Fibroblast of skin of abdomen (primary cell): ENCODE results near the gene DENR. TPM values are rescaled to one million over a fixed set of nuclear protein-coding genes. Genes with fewer than 3 reads are reported as not detected.
"Not testable (repeated sequence)": the region's sequence is repeated elsewhere in the genome, so short reads cannot be mapped to it uniquely, and the experiment has no call there.

Experiments
- DNase-seq: peaks from one replicate; pipeline ENCODE4 v3.0.0-alpha.2; 2013
- polyA plus RNA-seq, 2 experiments: library from polyadenylated mRNA; unstranded; fragments of 120-200 nt; gene quantifications; one replicate each; pipeline ENCODE4 v1.2.1, GENCODE V29; 2013; ENCODE audit not compliant: insufficient read length in 2 of 2

DENR gene, protein sequence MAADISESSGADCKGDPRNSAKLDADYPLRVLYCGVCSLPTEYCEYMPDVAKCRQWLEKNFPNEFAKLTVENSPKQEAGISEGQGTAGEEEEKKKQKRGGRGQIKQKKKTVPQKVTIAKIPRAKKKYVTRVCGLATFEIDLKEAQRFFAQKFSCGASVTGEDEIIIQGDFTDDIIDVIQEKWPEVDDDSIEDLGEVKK
- polyA plus RNA-seq (2013, experiment 1 of 2; ENCODE audit: insufficient read length): 82.2 TPM
- 76.2 TPM for polyA plus RNA-seq (2013, experiment 2 of 2; ENCODE audit: insufficient read length)

GRCh38 chr12:122752464-122753318, at the start of gene DENR:
TSS of gene DENR (plus strand) at chr12:122752824. CDS start at chr12:122753702, 878 bp downstream.
- peak; percentile 97 for DNase-seq

DNA sequence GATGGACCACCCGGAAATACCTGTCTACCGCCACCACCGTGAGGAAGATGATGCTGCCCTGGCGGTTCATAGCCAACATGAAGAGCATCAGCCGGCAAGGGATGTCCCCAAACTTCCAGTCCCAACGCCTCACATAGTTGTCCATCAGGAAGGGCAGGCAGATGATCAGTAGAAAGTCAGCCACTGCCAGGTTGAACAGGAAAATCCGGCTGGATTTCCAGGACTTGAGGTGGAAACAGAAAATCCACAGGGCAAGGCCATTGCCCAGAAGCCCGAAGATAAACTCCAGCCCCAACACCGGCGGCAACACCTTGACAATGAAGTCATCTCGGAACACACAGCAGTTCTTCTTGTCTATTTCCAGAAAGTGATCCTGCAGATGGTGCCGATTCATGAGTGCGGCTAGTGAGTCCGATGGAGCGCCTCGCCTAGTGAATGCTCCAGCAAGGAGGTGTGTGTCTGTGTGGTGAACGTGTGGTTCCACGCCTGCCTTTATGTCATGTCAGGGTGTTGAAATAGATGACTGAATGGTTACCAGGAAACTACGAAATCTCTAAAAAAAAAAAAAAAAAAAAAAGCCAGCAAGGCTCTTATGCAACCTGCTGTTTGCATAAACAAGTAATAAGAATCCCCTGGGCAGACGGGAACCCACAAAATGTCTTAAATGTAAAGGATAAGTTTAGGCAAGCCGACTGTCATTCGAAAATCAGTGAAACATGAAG, 49.6 kb upstream of the DENR start, which contains the start of gene HCAR2:
HCAR2 (minus strand) TSS at position 468 of the 722 bp plus-strand sequence; CDS start at position 394, 74 bp downstream.
- not testable (repeated sequence) for DNase-seq

- DNase-seq: not testable (repeated sequence)
These were observed 48.8 kb upstream of the DENR start for GRCh38 chr12:122703841-122704240.

DNA sequence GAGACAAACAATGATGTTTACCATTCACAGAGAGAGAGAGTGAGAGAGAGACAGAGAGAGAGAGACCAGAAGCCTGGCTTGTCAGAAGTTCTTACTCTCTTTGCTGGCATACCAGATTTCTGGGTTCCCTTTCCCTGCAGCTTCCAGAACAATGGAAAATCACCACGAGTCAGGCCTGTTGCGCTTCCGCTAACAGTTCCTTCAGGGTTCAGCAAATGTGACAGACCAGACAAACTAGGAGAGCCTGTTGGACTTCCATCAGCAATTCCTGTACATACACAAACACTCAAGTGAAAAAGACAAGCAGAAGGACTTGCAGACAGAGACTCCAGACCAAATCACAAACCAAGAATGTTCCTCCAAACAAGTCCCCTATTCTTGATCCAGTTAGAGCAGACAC, 43.3 kb upstream of the DENR start:
- DNase-seq: not testable (repeated sequence)

- not testable (repeated sequence) for DNase-seq
These were observed 42.3 kb upstream of the DENR start for GRCh38 chr12:122710341-122710740.

- DNase-seq: not testable (repeated sequence)
These were observed 41.4 kb upstream of the DENR start for GRCh38 chr12:122711266-122711665.

GRCh38 chr12:122713491-122714188, 39.0 kb upstream of the DENR start:
- DNase-seq: not testable (repeated sequence)

- DNase-seq: peak; percentile 20
These were observed 37.4 kb upstream of the DENR start for GRCh38 chr12:122715211-122715610.

- DNase-seq: not testable (repeated sequence)
These were observed 36.0 kb upstream of the DENR start, which contains the start of gene HCAR3 for GRCh38 chr12:122716658-122717057. TSS of gene HCAR3 (minus strand) at chr12:122716811. CDS start at chr12:122716737, 74 bp downstream.

DNA sequence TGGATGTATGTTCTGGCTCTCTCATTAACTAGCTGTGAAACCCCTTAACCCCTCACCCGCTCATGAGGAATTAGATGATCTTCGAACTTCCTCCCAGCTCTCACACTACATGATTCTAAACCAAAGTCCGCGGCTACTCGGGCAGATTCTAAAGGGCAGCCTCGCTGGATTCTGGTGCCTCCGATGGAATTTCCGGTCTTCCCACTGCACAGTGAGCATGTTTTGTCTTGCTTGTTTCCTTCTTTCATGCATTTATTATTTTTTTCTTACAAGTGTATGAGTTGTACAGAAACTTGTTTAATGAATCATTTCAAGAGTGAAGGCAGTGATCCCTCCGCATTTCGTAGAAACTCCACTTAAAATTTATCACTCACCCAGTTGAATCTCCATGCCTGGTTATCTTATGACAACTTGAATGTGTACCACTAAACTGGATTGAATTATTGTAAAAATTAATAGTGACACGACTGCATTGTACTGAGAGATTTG, 31.5 kb upstream of the DENR start:
- DNase-seq: no peak

DNA sequence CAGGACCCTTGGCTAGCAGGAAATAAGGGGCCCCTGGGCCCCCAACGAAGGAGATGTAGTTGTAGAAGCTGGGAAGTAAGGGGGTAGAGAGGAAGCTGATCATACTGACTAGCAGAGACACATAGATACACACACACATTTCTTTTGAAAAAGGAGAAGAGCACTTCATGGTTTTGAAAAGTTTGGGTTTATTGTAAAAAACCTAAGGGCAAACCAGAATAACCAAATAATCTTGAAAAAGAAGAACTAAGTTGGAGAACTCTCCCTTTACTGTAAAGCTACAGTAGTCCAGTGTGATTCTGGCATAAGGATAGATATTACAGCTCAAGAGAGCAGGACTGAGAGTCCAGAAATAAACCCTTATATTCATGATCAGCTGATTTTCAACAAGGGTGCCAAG, 30.2 kb upstream of the DENR start:
- DNase-seq: no peak

DNA sequence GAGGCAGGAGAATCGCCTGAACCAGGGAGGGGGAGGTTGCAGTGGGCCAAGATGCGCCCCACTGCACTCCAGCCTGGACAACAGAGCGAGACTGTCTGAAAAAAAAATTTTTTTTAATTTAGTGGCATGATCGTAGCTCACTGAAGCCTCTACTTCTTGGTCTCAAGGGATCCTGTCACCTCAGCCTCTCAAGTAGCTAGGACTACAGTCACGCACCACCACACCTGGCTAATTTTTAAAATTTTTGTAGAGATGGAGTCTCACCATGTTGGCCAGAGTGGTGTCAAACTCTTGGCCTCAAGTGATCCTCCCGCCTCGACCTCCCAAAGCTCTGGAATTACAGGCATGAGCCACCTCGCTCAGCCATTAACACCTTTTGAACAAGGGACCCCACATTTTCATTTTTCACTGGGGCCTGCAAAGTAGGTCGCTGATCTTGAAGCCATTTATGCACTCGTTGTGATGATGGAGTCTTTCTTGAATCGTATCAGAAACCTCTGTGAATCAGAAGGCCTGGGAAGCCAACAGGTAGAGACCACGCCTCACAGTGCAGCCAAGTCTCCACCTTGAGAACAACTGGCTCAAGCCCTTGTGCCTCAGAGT, 27.9 kb upstream of the DENR start:
- no peak for DNase-seq

DNA sequence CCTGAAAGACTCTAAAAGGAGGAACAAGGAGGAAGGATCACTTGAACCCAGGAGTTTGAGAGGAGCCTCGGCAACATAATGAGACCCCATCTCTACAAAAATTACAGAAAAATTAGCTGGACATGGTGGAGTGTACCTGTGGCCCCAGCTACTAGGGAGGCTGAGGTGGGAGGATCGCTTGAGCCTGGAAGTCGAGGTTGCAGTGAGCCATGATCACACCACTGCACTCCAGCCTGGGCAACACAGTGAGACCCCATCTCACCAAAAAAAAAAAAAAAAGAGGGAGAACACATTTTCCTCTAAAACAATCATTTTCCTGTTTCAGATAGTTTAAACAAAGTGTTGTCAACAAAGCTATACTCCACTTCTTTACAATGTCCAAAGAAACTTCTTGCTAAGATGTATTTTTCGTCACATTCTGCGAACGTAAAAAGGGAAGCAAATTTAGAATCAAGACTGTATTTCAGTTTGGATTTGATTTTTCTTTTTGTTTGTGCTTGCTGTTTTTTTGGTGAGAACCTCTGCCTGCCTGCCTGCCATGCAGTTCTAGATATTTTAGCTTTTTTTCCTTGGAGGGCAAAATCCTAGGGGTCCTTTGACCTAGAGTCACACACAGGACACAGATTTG, 27.1 kb upstream of the DENR start:
- DNase-seq: no peak

GRCh38 chr12:122726080-122726558, 26.5 kb upstream of the DENR start:
- DNase-seq: no peak

- no peak for DNase-seq
These were observed 22.9 kb upstream of the DENR start for GRCh38 chr12:122729583-122730214.

- DNase-seq: no peak
These were observed 22.2 kb upstream of the DENR start, which contains the start of gene HCAR1 for GRCh38 chr12:122730215-122731014. TSS of gene HCAR1 (minus strand) at chr12:122730844. CDS start at chr12:122730339, 505 bp downstream.

- DNase-seq: no peak
These were observed 20.5 kb upstream of the DENR start for GRCh38 chr12:122732170-122732569.

GRCh38 chr12:122732611-122733010, 20.0 kb upstream of the DENR start:
- no peak for DNase-seq

DNA sequence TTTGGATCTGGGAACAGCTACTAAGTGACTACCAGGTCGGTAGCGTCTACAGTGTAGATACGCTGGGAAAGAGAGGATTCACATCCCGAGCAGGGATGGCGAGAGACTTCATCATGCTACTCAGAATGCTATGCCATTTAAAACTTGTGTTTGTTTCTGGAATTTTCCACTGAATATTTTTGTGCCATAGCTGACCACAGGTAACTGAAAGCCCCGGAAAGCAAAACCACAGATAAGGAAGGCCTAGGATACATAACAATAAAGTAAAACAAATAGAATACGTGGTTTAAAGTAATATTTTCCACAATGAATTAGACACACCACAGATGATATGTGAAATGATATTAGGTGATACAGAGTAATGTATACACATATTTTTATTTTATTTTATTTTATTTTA, 14.1 kb upstream of the DENR start:
- no peak for DNase-seq
